ENCODE results near the gene ZNF521.

DNA sequence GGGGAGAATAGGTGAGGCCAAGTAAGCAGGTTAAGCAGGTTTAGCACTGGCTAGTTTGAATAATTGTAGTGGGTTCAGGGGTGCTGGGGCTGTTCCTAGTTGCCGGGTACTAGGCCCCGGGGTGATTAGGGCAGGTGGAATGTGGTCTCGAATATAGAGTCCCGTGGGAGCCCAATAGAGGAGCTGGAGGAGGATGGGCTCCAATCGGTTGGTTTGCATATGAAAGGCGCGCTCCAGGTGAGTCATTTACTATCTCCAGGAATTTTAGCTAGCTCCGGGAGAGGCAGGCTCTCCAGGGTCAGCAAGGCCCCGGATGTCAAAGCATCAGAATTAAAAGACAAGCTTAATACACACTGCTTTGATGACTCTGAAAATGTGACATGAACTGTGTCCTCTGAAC, 304.0 kb downstream of the ZNF521 start:
- TF ChIP-seq NFE2L1 (CRISPR knock-in tag; IDR thresholded peaks at IDR 0.05; ENCODE audit: borderline replicate concordance), result no peak
- TF ChIP-seq, protein P1, sequence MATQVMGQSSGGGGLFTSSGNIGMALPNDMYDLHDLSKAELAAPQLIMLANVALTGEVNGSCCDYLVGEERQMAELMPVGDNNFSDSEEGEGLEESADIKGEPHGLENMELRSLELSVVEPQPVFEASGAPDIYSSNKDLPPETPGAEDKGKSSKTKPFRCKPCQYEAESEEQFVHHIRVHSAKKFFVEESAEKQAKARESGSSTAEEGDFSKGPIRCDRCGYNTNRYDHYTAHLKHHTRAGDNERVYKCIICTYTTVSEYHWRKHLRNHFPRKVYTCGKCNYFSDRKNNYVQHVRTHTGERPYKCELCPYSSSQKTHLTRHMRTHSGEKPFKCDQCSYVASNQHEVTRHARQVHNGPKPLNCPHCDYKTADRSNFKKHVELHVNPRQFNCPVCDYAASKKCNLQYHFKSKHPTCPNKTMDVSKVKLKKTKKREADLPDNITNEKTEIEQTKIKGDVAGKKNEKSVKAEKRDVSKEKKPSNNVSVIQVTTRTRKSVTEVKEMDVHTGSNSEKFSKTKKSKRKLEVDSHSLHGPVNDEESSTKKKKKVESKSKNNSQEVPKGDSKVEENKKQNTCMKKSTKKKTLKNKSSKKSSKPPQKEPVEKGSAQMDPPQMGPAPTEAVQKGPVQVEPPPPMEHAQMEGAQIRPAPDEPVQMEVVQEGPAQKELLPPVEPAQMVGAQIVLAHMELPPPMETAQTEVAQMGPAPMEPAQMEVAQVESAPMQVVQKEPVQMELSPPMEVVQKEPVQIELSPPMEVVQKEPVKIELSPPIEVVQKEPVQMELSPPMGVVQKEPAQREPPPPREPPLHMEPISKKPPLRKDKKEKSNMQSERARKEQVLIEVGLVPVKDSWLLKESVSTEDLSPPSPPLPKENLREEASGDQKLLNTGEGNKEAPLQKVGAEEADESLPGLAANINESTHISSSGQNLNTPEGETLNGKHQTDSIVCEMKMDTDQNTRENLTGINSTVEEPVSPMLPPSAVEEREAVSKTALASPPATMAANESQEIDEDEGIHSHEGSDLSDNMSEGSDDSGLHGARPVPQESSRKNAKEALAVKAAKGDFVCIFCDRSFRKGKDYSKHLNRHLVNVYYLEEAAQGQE (IDR thresholded peaks at IDR 0.05; ENCODE audit: borderline replicate concordance in 1 of 2, low read depth in 1 of 2, low read length in 2 of 2), result no peak
- no peak for TF ChIP-seq TBX2 (CRISPR knock-in tag; IDR thresholded peaks at IDR 0.05; ENCODE audit: borderline replicate concordance)
- TF ChIP-seq ATF1 (CRISPR knock-in tag; IDR thresholded peaks at IDR 0.05), result no peak
- TF ChIP-seq YEATS4 (CRISPR knock-in tag; IDR thresholded peaks at IDR 0.05; ENCODE audit: borderline replicate concordance), result no peak
